Fibroblast of peridontal ligament (primary cell): ENCODE measurements around the gene ICA1L.

ENCODE experiments used
- DNase-seq: peaks from one replicate; pipeline ENCODE4 v3.0.0-alpha.2; 2010; ENCODE audit errors: extremely low read depth

Gene ICA1L

DNA sequence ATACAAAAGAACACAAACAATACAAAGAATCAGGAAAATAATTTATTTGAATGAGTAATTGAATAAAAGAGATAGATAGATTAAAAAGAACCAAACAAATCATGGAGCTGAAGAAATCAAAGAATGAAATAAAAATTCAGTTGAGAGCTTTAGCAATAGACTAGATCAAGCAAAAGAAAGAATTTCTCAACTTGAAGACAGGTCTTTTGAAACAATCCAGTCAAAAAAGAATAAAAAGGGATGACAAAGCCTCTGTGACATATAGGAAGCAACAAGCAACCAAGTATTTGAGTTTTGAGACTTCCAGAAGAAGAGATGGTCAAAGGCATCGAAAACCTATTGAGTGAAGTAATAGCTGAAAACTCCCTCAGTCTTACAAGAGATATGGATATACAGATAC lies 128.0 kb downstream of the ICA1L start:
- no peak for DNase-seq

DNA sequence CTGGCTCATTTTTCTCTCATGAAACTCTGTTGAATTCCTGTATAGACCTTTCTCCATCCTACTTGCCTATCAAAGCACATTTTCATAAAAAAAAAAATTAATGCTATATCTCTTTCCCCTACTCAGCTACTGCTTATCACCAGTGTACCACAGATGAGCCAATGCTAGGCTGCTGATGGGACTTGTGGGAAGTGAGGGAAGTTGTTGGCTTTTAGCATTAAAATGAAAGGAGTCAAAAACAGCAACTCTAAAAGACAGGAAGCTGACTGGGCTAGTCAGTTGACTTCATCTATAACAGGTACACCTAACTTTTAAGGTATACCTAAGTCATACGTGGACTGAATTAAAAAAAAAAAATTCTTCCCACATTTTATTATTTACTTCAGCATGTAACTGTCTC lies 134.7 kb downstream of the ICA1L start:
- DNase-seq: no peak

DNA sequence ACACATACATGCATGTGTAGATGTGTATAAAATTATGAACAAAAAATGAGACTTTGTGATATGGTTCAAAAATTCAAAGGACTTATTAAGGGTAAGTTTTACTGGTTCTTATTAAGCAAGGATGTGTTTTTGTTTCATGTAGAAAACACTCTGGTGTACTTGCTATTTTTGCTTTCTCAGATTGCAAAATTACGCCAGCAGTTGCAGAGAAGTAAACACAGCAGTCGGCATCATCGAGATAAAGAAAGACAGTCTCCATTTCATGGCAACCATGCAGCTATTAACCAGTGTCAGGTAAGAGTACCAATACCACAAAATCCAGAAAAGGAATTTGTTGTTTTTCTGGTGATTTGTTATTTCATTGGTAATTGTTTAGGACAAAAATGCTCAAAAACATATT lies 145.5 kb downstream of the ICA1L start:
- DNase-seq: no peak

DNA sequence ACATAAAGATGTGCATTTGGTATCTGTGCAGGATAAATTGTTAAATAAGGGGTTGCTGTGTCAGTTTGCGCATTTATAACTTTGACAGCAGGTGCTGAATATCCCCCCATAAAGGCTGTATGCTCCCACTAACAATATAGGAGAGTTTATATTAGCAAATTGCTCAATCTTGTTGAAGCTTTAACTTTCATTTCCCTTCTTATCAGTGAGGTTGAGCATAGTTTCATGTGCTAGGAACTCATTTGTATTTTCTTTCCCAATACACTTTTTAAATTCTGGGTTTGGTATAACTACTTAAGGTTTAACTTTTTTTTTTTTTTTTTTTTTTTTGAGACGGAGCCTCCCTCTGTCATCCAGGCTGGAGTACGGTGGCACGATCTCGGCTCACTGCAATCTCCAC lies 147.8 kb downstream of the ICA1L start:
- DNase-seq: no peak
